Spleen (tissue), 7 donors: ENCODE data around the gene RNPEPL1.

Experiments
- POLR2AphosphoS5 ChIP-seq, 3 donors: sonication (generic); formaldehyde crosslinking; IDR thresholded peaks; one replicate each; pipeline ENCODE4 v1.5.1; 2017; ENCODE audit warnings: antibody characterized with exemption in 3 of 3
- TF ChIP-seq, protein P1 (sequence below), 11 experiments: fragments of 200-600 bp in 7 of 11; fragments of 450-650 bp in 4 of 11; sonication (generic) in 4 of 11; IDR thresholded peaks in 8 of 11; conservative IDR thresholded peaks in 3 of 11; 1 replicate in 7 of 11; 2 replicates in 4 of 11; pipeline versions ENCODE4 v1.4.0 to v1.8.0; 2016 to 2021; ENCODE audit warnings: antibody characterized with exemption in 11 of 11, inconsistent platforms in 4 of 11, mild to moderate bottlenecking in 1 of 11
- donor health status: DM: no; HTN: no; CAD: no; lungs with moderate emphysema.
- donor health status: DM: no; HTN: no; CAD: no.
- donor health status: DM: no; HTN: no; CAD: no.

GRCh38 chr2:240519396-240520129, 48.7 kb upstream of the RNPEPL1 start:
- TF ChIP-seq, protein P1, sequence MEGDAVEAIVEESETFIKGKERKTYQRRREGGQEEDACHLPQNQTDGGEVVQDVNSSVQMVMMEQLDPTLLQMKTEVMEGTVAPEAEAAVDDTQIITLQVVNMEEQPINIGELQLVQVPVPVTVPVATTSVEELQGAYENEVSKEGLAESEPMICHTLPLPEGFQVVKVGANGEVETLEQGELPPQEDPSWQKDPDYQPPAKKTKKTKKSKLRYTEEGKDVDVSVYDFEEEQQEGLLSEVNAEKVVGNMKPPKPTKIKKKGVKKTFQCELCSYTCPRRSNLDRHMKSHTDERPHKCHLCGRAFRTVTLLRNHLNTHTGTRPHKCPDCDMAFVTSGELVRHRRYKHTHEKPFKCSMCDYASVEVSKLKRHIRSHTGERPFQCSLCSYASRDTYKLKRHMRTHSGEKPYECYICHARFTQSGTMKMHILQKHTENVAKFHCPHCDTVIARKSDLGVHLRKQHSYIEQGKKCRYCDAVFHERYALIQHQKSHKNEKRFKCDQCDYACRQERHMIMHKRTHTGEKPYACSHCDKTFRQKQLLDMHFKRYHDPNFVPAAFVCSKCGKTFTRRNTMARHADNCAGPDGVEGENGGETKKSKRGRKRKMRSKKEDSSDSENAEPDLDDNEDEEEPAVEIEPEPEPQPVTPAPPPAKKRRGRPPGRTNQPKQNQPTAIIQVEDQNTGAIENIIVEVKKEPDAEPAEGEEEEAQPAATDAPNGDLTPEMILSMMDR (IDR thresholded peaks at IDR 0.05 in 8 of 11, conservative IDR thresholded peaks at IDR 0.05 in 3 of 11) = no peak
- TF ChIP-seq POLR2AphosphoS5 (IDR thresholded peaks at IDR 0.05) = no peak
